Transverse colon (tissue), 3 donors: ENCODE data around the gene VPS33A.

Experiments used
- POLR2A ChIP-seq: fragments of 450-650 bp; IDR thresholded peaks from one replicate; pipeline ENCODE4 v1.6.1; 2016; ENCODE audit warnings: antibody characterized with exemption, mild to moderate bottlenecking, moderate library complexity
- TF ChIP-seq, protein P1 (sequence below), 5 experiments: fragments of 200-600 bp in 3 of 5; fragments of 450-650 bp in 2 of 5; sonication (generic) in 3 of 5; IDR thresholded peaks; 1 replicate in 2 of 5; 2 replicates in 3 of 5; pipeline ENCODE4 v1.5.1; 2016 to 2017; ENCODE audit warnings: antibody characterized with exemption in 5 of 5, inconsistent platforms in 3 of 5, mild to moderate bottlenecking in 2 of 5, moderate library complexity in 1 of 5

GRCh38 chr12:122226366-122227125 is 39.7 kb downstream of the VPS33A start:
- TF ChIP-seq, protein P1, sequence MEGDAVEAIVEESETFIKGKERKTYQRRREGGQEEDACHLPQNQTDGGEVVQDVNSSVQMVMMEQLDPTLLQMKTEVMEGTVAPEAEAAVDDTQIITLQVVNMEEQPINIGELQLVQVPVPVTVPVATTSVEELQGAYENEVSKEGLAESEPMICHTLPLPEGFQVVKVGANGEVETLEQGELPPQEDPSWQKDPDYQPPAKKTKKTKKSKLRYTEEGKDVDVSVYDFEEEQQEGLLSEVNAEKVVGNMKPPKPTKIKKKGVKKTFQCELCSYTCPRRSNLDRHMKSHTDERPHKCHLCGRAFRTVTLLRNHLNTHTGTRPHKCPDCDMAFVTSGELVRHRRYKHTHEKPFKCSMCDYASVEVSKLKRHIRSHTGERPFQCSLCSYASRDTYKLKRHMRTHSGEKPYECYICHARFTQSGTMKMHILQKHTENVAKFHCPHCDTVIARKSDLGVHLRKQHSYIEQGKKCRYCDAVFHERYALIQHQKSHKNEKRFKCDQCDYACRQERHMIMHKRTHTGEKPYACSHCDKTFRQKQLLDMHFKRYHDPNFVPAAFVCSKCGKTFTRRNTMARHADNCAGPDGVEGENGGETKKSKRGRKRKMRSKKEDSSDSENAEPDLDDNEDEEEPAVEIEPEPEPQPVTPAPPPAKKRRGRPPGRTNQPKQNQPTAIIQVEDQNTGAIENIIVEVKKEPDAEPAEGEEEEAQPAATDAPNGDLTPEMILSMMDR (IDR thresholded peaks at IDR 0.05): no peak
- no peak for TF ChIP-seq POLR2A
